NB4 (cell line): ENCODE data around the gene GRIK4.

Source experiments
- DNase-seq: peaks from one replicate; pipeline ENCODE4 v3.0.0; 2010; ENCODE audit warnings: low read depth
- H3K4me3 ChIP-seq: one replicate; pipeline ENCODE4 v1.5.1; 2011; ENCODE audit warnings: mild to moderate bottlenecking, low read depth, low read length, moderate library complexity
- CTCF ChIP-seq: IDR thresholded peaks from one replicate; pipeline ENCODE4 v1.5.1; 2012; ENCODE audit warnings: low read depth, low read length
- MYC ChIP-seq: IDR thresholded peaks from 2 replicates; pipeline ENCODE4 v1.6.1; 2011; ENCODE audit warnings: low read depth, low read length
- POLR2A ChIP-seq: IDR thresholded peaks from 2 replicates; pipeline ENCODE4 v1.6.1; 2011; ENCODE audit warnings: mild to moderate bottlenecking; ENCODE audit not compliant: insufficient read length; ENCODE audit errors: extremely low read depth
- TF ChIP-seq, protein P1 (sequence below): IDR thresholded peaks from 2 replicates; pipeline ENCODE4 v1.6.1; 2011; ENCODE audit warnings: low read depth, low read length

GRIK4 gene

DNA sequence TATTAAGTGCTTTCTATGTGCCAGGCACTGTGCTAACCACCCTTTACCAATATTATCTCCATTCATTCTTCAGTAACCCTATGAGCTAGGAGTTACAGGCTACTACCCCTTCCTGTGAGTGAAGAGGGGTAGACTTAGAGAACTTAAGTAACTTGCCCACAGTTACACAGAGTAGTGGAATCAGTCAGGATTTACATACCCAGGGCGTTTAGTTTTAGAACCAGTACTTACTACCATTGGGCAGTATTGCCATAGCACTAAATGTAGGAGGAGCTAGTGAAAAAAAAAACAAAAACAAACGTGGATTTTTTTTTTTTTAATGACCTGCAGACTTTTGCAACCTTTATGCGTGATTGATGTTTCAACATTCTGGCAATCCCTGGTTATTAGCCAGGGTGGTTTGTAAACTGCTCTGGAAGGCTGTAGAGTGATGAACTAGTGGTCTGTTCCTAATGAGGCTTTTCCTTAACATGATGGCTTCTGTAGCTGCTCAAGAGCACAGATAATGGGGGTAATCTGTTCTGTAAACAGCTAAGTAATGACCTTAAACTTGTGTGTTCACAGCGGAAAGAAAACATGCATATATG is 523.7 kb downstream of the GRIK4 start:
- no peak for DNase-seq
- no peak for TF ChIP-seq MYC
- TF ChIP-seq, protein P1, sequence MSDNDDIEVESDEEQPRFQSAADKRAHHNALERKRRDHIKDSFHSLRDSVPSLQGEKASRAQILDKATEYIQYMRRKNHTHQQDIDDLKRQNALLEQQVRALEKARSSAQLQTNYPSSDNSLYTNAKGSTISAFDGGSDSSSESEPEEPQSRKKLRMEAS = no peak
- no peak for TF ChIP-seq POLR2A
- no peak for TF ChIP-seq CTCF

GRCh38 chr11:121035780-121036179 is 524.2 kb downstream of the GRIK4 start:
- TF ChIP-seq, protein P1 = no peak
- TF ChIP-seq POLR2A = no peak
- TF ChIP-seq CTCF = no peak
- TF ChIP-seq MYC = no peak
- DNase-seq = no peak
- H3K4me3 ChIP-seq = no peak overlapping the region

More for the DNA sequence above, 523.7 kb downstream of the GRIK4 start:
- H3K4me3 ChIP-seq = no peak overlapping the region

DNA sequence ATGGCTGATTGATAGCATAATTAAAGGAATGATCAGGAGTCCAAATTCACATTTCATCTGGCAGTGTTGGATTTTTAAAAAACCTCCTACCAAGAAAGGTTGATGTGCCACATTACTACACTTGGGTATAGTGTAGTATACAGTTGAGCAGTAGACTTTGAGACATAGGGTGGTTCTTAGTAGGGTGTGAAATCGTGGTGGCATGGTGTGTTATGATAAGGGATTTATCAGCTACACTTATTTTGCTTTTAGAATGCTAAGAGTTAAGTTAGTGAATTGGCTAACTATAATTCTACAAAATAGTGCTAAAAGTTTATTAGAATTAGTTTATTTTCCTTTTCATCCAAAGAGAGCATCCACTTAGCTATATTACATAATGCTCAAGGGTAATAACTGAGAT is 525.5 kb downstream of the GRIK4 start:
- no peak for DNase-seq
- TF ChIP-seq CTCF = no peak
- TF ChIP-seq, protein P1 = no peak
- H3K4me3 ChIP-seq = no peak overlapping the region
